ENCODE data around the gene FAM117B. TPM values are rescaled to one million over a fixed set of nuclear protein-coding genes. Genes with fewer than 3 reads are reported as not detected.
"Not testable (repeated sequence)": the region's sequence is repeated elsewhere in the genome, so short reads cannot be mapped to it uniquely, and the experiment has no call there.

FAM117B gene
- total RNA-seq, 1 experiment from 2014 or later, result 2.9 TPM

DNA sequence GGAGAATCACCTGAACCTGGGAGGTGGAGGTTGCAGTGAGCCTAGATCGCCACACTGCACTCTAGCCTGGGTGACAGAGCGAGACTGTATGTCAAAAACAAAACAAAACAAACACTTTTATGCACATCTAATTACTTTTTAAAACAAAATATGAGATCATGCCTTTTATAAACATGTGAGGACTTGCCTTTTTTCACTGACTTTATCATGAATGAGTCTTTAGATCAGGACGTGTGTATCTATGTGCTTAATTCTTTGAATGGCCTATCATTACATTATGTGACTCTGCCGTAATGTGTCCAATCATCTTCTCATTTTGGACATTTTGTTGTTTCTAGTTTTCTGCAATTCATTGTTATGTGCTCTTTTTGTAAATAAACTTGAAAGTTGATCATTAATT lies 58.7 kb downstream of the FAM117B start:
- no peak for DNase-seq (ENCODE audit: extremely low read depth, low read depth)

GRCh38 chr2:202695166-202695565 lies 60.4 kb downstream of the FAM117B start:
- no peak for DNase-seq (ENCODE audit: extremely low read depth, low read depth)

DNA sequence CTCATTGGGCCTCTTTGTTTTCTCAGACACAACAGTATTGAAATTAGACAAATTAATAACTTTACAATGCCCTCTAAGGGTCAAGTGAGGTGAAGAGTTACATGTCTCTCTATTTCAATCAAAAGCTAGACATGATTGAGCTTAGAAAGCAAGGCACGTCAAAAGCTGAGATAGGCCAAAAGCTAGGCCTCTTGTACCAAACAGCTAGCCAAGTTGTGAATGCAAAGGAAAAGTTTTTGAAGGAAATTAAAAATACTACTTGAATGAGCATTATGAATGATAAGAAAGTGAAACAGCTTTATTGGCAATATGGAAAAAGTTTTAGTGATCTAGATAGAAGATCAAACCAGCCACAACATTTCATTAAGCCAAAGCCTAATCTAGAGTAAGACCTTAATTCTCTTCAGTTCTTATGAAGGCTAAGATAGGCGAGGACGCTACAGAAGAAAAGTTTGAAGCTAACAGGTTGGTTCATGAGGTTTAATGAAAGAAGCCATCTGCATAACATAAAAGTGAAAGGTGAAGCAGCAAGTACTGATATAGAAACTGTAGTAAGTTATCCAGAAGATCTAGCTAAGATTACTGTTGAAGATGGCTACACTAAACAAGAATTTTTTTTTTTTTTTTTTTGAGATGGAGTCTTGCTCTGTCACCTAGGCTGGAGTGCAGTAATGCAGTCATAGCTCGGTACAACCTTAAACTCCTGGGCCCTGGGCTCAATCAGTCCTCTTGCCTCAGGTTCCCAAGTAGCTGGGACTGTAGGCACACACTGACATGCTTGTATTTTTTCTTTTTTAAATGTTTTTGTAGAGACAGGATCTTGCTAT lies 65.5 kb downstream of the FAM117B start:
- DNase-seq (ENCODE audit: extremely low read depth, low read depth), result no peak

DNA sequence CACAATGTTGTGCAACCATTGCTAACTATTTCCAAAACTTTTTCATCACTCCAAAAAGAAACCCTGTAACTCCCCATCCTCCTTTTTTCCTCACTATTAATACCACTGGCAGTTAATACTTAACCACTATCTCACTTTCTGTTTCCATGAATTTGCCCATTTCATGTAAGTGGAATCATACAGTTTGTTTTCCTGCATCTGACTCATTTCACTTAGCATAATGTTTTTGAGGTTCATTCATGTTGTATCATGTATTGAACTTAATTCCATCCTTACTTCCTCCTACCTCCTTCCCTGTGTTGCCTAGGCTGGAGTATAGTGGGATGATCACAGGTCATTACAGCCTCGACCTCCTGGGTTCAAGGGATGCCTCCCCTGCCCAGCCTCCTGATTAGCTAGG lies 68.3 kb downstream of the FAM117B start:
- no peak for DNase-seq (ENCODE audit: extremely low read depth, low read depth)

DNA sequence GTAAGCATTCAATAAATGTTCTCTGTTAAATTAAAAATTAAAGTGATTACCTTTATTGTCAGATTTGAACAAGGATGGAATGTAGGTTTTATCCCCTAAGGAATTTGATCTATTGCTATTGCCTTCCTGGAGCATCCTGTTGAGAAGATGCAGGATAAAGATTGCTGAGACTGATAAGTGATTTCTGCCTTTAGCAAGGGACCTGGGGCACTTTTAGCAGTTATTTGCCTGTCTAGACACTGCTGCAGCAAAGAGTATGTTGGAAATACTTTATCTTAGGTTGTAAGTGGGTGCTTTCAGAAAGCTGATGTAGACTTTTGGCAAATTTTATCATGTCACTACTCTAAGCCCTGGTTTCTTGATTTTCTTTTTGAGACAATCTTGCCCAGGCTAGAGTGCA lies 69.5 kb downstream of the FAM117B start:
- DNase-seq (ENCODE audit: extremely low read depth, low read depth), result no peak

DNA sequence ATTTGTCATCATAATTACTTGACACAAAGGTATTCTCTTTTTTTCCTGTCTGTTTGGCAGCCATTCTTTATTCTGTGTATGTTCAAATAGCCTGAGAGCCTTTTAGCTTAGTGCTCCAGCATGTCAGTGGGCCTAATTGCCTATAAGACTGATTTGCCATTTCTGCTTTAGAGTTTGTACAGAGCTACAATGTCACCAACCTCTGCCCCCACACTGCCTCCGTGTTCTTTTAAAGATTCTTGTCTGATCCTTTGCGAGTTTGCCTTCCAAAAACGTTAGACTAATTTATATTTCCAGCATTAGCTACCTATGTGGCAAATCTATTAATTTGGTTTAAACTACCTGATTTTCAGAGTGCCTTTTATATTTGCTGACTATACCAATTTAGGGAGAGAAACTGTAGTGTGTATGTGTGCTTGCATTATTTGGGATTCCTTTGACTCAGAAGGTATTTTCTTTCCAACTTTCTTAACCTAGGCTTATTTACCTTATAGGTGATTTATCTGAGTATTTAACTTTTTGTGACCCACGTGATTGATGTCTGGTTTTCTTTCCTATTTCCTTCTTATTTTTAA lies 70.8 kb downstream of the FAM117B start:
- no peak for DNase-seq (ENCODE audit: extremely low read depth, low read depth)

GRCh38 chr2:202714971-202715935 lies 80.5 kb downstream of the FAM117B start:
- not testable (repeated sequence) for DNase-seq (ENCODE audit: extremely low read depth, low read depth)

- no peak for DNase-seq (ENCODE audit: extremely low read depth, low read depth)
Measured at GRCh38 chr2:202716114-202716718, 81.4 kb downstream of the FAM117B start.

DNA sequence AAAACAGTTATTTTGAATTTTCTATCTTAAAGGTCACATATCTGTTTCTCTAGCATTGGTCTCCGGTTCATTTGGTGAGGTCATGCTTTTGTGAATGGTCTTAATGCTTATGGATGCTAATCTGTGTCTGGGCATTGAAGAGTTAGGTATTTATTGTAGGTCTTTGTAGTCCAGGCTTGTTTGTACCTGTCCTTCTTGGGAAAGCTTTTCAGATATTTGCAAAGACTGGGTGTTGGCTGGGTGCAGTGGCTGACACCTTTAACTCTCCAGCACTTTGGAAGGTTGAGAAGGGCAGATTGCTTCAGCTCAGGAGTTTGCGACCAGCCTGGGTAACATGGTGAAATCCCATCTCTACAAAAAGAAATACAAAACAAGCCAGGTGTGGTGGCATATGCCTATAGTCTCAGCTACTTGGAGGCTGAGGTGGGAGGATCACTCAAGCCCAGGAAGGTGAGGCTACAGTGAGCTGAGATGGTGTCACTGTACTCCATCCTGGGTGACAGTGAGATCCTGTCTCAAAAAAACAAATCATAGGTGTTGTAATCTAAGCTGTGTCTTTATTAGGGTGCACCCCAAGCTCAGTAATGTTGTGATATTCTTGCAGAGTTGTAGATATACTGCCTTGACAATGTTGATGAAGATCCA lies 82.3 kb downstream of the FAM117B start:
- no peak for DNase-seq (ENCODE audit: extremely low read depth, low read depth)

- no peak for DNase-seq (ENCODE audit: extremely low read depth, low read depth)
Measured at GRCh38 chr2:202717598-202718310, 83.0 kb downstream of the FAM117B start.

DNA sequence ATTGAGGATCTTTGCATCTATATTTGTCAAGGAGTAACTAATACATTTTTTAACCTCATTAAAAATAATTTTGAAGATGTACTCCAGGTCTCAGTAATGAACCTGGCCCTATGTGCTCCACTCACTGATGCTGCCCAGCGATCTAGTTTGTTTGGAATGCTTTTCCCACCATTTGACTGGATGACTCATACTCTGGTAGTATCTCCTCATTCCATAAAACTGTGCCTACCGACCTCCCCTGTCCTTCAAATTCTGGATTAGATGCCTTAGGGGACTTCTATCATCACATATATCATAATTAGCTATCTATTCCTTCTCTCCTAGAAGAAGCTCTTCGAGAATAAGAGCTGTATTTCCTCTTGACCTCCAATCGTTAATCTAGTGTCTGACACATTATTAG lies 83.8 kb downstream of the FAM117B start:
- no peak for DNase-seq (ENCODE audit: extremely low read depth, low read depth)

- no peak for DNase-seq (ENCODE audit: extremely low read depth, low read depth)
Measured at GRCh38 chr2:202720226-202720625, 85.5 kb downstream of the FAM117B start.

GRCh38 chr2:202721621-202722020 lies 86.9 kb downstream of the FAM117B start:
- DNase-seq (ENCODE audit: extremely low read depth, low read depth), result no peak

DNA sequence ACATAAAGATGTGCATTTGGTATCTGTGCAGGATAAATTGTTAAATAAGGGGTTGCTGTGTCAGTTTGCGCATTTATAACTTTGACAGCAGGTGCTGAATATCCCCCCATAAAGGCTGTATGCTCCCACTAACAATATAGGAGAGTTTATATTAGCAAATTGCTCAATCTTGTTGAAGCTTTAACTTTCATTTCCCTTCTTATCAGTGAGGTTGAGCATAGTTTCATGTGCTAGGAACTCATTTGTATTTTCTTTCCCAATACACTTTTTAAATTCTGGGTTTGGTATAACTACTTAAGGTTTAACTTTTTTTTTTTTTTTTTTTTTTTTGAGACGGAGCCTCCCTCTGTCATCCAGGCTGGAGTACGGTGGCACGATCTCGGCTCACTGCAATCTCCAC lies 89.0 kb downstream of the FAM117B start:
- no peak for DNase-seq (ENCODE audit: extremely low read depth, low read depth)

DNA sequence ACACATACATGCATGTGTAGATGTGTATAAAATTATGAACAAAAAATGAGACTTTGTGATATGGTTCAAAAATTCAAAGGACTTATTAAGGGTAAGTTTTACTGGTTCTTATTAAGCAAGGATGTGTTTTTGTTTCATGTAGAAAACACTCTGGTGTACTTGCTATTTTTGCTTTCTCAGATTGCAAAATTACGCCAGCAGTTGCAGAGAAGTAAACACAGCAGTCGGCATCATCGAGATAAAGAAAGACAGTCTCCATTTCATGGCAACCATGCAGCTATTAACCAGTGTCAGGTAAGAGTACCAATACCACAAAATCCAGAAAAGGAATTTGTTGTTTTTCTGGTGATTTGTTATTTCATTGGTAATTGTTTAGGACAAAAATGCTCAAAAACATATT lies 91.3 kb downstream of the FAM117B start:
- no peak for DNase-seq (ENCODE audit: extremely low read depth, low read depth)

DNA sequence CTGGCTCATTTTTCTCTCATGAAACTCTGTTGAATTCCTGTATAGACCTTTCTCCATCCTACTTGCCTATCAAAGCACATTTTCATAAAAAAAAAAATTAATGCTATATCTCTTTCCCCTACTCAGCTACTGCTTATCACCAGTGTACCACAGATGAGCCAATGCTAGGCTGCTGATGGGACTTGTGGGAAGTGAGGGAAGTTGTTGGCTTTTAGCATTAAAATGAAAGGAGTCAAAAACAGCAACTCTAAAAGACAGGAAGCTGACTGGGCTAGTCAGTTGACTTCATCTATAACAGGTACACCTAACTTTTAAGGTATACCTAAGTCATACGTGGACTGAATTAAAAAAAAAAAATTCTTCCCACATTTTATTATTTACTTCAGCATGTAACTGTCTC lies 102.1 kb downstream of the FAM117B start:
- DNase-seq (ENCODE audit: extremely low read depth, low read depth), result no peak

GRCh38 chr2:202743613-202744012 lies 108.8 kb downstream of the FAM117B start:
- DNase-seq (ENCODE audit: extremely low read depth, low read depth), result no peak

DNA sequence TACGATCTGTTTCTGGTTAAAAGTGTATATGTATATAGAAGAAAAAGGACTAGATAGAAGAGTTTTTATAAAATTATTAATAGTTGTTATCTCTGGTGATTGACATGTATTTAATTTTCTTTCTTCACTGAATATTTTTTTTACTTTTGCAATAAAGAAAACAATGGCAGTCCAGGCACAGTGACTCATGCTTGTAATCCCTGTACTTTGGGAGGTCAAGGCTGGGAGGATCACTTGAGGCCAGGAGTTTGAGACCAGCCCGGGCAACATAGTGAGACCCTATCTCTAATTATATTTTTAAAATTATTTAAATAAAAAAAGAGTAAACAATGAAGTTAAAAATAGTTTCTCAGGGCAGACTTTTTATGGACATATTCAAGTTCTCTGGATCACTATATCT lies 114.7 kb downstream of the FAM117B start:
- DNase-seq (ENCODE audit: extremely low read depth, low read depth), result no peak

DNA sequence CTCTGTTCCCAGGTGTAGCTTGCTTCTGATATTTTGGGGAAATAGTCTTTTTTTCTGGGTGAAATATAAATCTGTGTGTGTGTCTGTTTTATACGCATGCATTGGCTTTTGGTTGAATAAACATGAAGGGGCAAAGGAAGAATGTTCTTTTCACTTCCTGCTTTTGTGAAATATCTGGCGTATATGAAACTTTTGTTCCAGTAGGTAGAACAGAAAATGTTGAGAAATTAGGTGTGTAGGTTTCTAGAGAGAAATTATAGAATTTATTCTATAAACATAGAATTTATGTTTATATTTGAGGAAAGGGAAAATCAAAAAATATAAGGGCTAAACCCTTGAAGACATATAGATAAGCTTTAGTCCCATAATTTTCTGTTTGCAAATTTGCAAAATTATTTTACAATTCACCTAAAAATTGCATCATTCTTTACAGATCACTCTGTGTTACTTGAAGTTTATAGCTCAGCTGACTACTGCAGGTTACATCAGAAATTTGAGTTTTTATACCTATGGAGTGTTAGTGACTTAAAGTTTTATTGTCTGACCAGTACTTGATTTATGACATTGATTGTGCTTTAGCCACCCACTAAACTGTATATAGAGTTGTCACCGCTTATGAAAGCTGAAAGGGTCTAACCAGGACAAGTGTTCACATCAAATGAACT lies 116.1 kb downstream of the FAM117B start:
- no peak for DNase-seq (ENCODE audit: extremely low read depth, low read depth)
